ENCODE results near the gene PAX7.

Gene PAX7

GRCh38 chr1:18732686-18733085 lies 102.0 kb downstream of the PAX7 start:
- TF ChIP-seq CTCF (conservative IDR thresholded peaks at IDR 0.05): no peak

GRCh38 chr1:18734001-18734400 lies 103.4 kb downstream of the PAX7 start:
- no peak overlapping the region for H3K27ac ChIP-seq
- no peak for TF ChIP-seq CTCF (conservative IDR thresholded peaks at IDR 0.05)

More at GRCh38 chr1:18732686-18733085, 102.0 kb downstream of the PAX7 start:
- H3K27ac ChIP-seq: no peak overlapping the region

- no peak for TF ChIP-seq CTCF (conservative IDR thresholded peaks at IDR 0.05)
- H3K27ac ChIP-seq: no peak overlapping the region
These were observed 104.0 kb downstream of the PAX7 start for GRCh38 chr1:18734461-18735223.

- no peak for TF ChIP-seq CTCF (conservative IDR thresholded peaks at IDR 0.05)
- H3K27ac ChIP-seq: no peak overlapping the region
These were observed 104.8 kb downstream of the PAX7 start for GRCh38 chr1:18735224-18735997.

GRCh38 chr1:18736958-18737357 lies 106.3 kb downstream of the PAX7 start:
- H3K27ac ChIP-seq: no peak overlapping the region
- TF ChIP-seq CTCF (conservative IDR thresholded peaks at IDR 0.05): no peak

- no peak for TF ChIP-seq CTCF (conservative IDR thresholded peaks at IDR 0.05)
- H3K27ac ChIP-seq: no peak overlapping the region
These were observed 107.5 kb downstream of the PAX7 start for GRCh38 chr1:18738126-18738525.

GRCh38 chr1:18738617-18739016 lies 108.0 kb downstream of the PAX7 start:
- TF ChIP-seq CTCF (conservative IDR thresholded peaks at IDR 0.05): no peak
- H3K27ac ChIP-seq: no peak overlapping the region

All from VCaP (cell line).